Measurements from ENCODE around the gene DLGAP3.

DLGAP3 gene

GRCh38 chr1:34865573-34865972, 63.9 kb downstream of the DLGAP3 start:
- DNase-seq (ENCODE audit: low spot score) = no peak

GRCh38 chr1:34864759-34865158, 64.7 kb downstream of the DLGAP3 start:
- no peak for DNase-seq (ENCODE audit: low spot score)

GRCh38 chr1:34863501-34863900, 65.9 kb downstream of the DLGAP3 start:
- no peak for DNase-seq (ENCODE audit: low spot score)

GRCh38 chr1:34859446-34860200, 69.8 kb downstream of the DLGAP3 start, which contains the start of gene SMIM12:
TSS of gene SMIM12 (minus strand) at chr1:34859749. CDS start at chr1:34855977, 3,772 bp downstream.
- DNase-seq (ENCODE audit: low spot score) = peak; percentile 95

GRCh38 chr1:34858901-34859445, 70.5 kb downstream of the DLGAP3 start:
- DNase-seq (ENCODE audit: low spot score) = peak; percentile 22

- no peak for DNase-seq (ENCODE audit: low spot score)
Observed at GRCh38 chr1:34856697-34857096, 72.8 kb downstream of the DLGAP3 start.

- DNase-seq (ENCODE audit: low spot score) = peak; percentile 96
Observed at GRCh38 chr1:34852677-34853217, 76.7 kb downstream of the DLGAP3 start.

- no peak for DNase-seq (ENCODE audit: low spot score)
Observed at GRCh38 chr1:34851431-34852105, 77.9 kb downstream of the DLGAP3 start.

- no peak for DNase-seq (ENCODE audit: low spot score)
Observed at GRCh38 chr1:34850382-34850781, 79.1 kb downstream of the DLGAP3 start.

GRCh38 chr1:34847094-34847493, 82.4 kb downstream of the DLGAP3 start:
- no peak for DNase-seq (ENCODE audit: low spot score)

- no peak for DNase-seq (ENCODE audit: low spot score)
Observed at GRCh38 chr1:34846265-34846664, 83.2 kb downstream of the DLGAP3 start.

- DNase-seq (ENCODE audit: low spot score) = no peak
Observed at GRCh38 chr1:34845131-34845901, 84.1 kb downstream of the DLGAP3 start.

GRCh38 chr1:34844252-34844634, 85.2 kb downstream of the DLGAP3 start:
- DNase-seq (ENCODE audit: low spot score) = no peak

- no peak for DNase-seq (ENCODE audit: low spot score)
Observed at GRCh38 chr1:34843392-34844251, 85.8 kb downstream of the DLGAP3 start.

GRCh38 chr1:34842952-34843371, 86.5 kb downstream of the DLGAP3 start:
- no peak for DNase-seq (ENCODE audit: low spot score)

- no peak for DNase-seq (ENCODE audit: low spot score)
Observed at GRCh38 chr1:34842073-34842472, 87.4 kb downstream of the DLGAP3 start.

GRCh38 chr1:34840426-34840825, 89.0 kb downstream of the DLGAP3 start:
- no peak for DNase-seq (ENCODE audit: low spot score)

- no peak for DNase-seq (ENCODE audit: low spot score)
Observed at GRCh38 chr1:34839526-34840305, 89.7 kb downstream of the DLGAP3 start.

- DNase-seq (ENCODE audit: low spot score) = no peak
Observed at GRCh38 chr1:34833711-34834110, 95.7 kb downstream of the DLGAP3 start.

GRCh38 chr1:34831721-34832246, 97.7 kb downstream of the DLGAP3 start:
- DNase-seq (ENCODE audit: low spot score) = no peak

Data from activated CD4-positive, alpha-beta T cell treated with anti-CD3 and anti-CD28 coated beads, Interleukin-2, Interleukin-4, amounts not matched to agents 100 ng/mL and 50 ng/mL, durations not matched to agents 16 hours and 8 hours (primary cell).